NT2/D1 (cell line): Measurements from ENCODE around the gene NACA2.
"Not testable (repeated sequence)": the region's sequence is repeated elsewhere in the genome, so short reads cannot be mapped to it uniquely, and the experiment has no call there.

ENCODE experiments used
- SUZ12 ChIP-seq: IDR thresholded peaks from 2 replicates; pipeline ENCODE4 v1.6.1; 2011; ENCODE audit not compliant: insufficient read length, insufficient read depth; ENCODE audit errors: extremely low read depth
- YY1 ChIP-seq: IDR thresholded peaks from 2 replicates; pipeline ENCODE4 v1.6.1; 2011; ENCODE audit not compliant: insufficient read length, insufficient read depth
- ZNF274 ChIP-seq: IDR thresholded peaks from 2 replicates; pipeline ENCODE4 v1.6.1; 2011; ENCODE audit warnings: mild to moderate bottlenecking, low read depth, low read length

- not testable (repeated sequence) for TF ChIP-seq ZNF274, YY1, SUZ12
Observed at GRCh38 chr17:61566448-61566847, 24.6 kb downstream of the NACA2 start.
